ENCODE measurements around the gene TRAF3. TPM values are rescaled to one million over a fixed set of nuclear protein-coding genes. Genes with fewer than 3 reads are reported as not detected.

Gene TRAF3
- total RNA-seq, 1 experiment from 2014 or later, result 11.2 TPM

DNA sequence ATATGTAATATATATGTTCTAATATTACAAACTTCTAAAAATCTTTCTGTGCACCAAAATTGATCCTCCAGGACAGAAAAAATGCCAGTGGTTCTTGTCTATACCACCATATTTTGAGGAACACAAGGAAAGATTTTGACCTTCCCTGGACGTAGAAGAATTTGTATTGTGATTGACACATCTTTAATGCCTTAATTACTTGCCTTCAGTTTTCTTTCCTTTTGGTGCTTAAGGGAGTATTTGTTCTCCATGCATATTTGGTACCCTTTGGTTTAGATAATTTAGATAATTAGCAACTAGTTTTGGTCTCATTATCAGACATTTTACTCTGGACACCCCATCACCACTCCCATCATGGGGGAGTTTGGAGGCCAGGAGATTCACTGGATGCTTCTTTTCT lies 27.6 kb downstream of the TRAF3 start:
- no peaks in the 10 kb centered on the region for H3K27me3 Mint-ChIP-seq (ENCODE audit: low read depth)
- ChIA-PET POLR2A (no interaction called here), CTCF (interaction anchor here (1.5 kb wide), 1 partner anchor 12 kb away, joined by 3 read pairs; no protein-coding TSS in a partner anchor)
- H3K36me3 Mint-ChIP-seq, result no peaks in the 10 kb centered on the region
- H3K4me3 Mint-ChIP-seq, result no peak overlapping the region
- DNase-seq (ENCODE audit: low spot score), result no peak
- H3K27ac Mint-ChIP-seq, result 0 out of 2 replicates have a peak overlapping the region, but pooled peaks have one; percentile 34
- H3K4me1 Mint-ChIP-seq, result peaks cover 23% of the 10 kb centered on the region
- no peaks in the 10 kb centered on the region for H3K9me3 Mint-ChIP-seq
- no peak for ATAC-seq
- TF ChIP-seq, protein P1, sequence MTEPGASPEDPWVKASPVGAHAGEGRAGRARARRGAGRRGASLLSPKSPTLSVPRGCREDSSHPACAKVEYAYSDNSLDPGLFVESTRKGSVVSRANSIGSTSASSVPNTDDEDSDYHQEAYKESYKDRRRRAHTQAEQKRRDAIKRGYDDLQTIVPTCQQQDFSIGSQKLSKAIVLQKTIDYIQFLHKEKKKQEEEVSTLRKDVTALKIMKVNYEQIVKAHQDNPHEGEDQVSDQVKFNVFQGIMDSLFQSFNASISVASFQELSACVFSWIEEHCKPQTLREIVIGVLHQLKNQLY (CRISPR knock-in tag; IDR thresholded peaks at IDR 0.05), result no peak
- TF ChIP-seq, protein P2, sequence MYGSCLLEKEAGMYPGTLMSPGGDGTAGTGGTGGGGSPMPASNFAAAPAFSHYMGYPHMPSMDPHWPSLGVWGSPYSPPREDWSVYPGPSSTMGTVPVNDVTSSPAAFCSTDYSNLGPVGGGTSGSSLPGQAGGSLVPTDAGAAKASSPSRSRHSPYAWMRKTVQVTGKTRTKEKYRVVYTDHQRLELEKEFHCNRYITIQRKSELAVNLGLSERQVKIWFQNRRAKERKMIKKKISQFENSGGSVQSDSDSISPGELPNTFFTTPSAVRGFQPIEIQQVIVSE (CRISPR knock-in tag; IDR thresholded peaks at IDR 0.05; ENCODE audit: borderline replicate concordance), result no peak
- TF ChIP-seq, protein P3, sequence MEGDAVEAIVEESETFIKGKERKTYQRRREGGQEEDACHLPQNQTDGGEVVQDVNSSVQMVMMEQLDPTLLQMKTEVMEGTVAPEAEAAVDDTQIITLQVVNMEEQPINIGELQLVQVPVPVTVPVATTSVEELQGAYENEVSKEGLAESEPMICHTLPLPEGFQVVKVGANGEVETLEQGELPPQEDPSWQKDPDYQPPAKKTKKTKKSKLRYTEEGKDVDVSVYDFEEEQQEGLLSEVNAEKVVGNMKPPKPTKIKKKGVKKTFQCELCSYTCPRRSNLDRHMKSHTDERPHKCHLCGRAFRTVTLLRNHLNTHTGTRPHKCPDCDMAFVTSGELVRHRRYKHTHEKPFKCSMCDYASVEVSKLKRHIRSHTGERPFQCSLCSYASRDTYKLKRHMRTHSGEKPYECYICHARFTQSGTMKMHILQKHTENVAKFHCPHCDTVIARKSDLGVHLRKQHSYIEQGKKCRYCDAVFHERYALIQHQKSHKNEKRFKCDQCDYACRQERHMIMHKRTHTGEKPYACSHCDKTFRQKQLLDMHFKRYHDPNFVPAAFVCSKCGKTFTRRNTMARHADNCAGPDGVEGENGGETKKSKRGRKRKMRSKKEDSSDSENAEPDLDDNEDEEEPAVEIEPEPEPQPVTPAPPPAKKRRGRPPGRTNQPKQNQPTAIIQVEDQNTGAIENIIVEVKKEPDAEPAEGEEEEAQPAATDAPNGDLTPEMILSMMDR (IDR thresholded peaks at IDR 0.05), result no peak
- no peak for TF ChIP-seq GTF2I (CRISPR knock-in tag; conservative IDR thresholded peaks at IDR 0.05)
- TF ChIP-seq NFATC4 (CRISPR knock-in tag; IDR thresholded peaks at IDR 0.05), result no peak
- no peak for TF ChIP-seq GABPB1 (CRISPR knock-in tag; IDR thresholded peaks at IDR 0.05)

DNA sequence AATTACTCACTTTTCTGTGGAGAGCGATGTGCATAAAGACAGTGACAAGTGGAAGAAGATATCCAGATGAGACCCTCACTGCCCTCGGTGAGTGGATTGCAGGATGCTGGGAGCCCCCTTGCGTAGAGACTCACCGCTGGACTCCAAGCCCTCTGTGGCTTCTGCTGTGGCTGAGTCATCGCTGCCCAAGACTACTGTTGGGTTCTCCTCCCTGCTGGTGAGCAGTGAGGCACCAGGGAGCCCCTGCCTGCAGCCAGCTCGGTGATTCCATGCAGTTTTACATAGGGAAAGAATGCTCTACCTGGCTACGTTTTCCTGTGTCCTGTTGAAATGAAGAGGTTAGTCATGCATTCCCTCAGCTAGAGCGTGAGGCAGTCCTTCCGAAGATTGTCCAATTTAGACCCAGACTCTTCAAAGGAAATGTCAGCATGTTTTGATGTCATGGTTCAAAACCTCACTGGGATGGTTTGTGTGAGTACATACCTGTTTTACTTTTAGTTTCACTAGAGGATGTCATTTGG lies 28.2 kb downstream of the TRAF3 start:
- CTCF ChIA-PET, result interaction anchor here (1.5 kb wide), 1 partner anchor 11 kb away, joined by 3 read pairs; no protein-coding TSS in a partner anchor
- Mint-ChIP-seq H3K4me1 (peaks cover 28% of the 10 kb centered on the region), H3K36me3 (no peaks in the 10 kb centered on the region), H3K9me3 (no peaks in the 10 kb centered on the region), H3K4me3 (no peak overlapping the region), H3K27me3 (ENCODE audit: low read depth) (no peaks in the 10 kb centered on the region), H3K27ac (peak overlapping the region; percentile 34; the same call in 1 of the 2 replicates)
- POLR2A ChIA-PET, result no interaction called here
- DNase-seq (ENCODE audit: low spot score), result no peak
- peak; percentile 65 for ATAC-seq
- TF ChIP-seq, protein P4, sequence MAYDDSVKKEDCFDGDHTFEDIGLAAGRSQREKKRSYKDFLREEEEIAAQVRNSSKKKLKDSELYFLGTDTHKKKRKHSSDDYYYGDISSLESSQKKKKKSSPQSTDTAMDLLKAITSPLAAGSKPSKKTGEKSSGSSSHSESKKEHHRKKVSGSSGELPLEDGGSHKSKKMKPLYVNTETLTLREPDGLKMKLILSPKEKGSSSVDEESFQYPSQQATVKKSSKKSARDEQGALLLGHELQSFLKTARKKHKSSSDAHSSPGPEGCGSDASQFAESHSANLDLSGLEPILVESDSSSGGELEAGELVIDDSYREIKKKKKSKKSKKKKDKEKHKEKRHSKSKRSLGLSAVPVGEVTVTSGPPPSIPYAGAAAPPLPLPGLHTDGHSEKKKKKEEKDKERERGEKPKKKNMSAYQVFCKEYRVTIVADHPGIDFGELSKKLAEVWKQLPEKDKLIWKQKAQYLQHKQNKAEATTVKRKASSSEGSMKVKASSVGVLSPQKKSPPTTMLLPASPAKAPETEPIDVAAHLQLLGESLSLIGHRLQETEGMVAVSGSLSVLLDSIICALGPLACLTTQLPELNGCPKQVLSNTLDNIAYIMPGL (CRISPR knock-in tag; IDR thresholded peaks at IDR 0.05), result no peak
- TF ChIP-seq, protein P5, sequence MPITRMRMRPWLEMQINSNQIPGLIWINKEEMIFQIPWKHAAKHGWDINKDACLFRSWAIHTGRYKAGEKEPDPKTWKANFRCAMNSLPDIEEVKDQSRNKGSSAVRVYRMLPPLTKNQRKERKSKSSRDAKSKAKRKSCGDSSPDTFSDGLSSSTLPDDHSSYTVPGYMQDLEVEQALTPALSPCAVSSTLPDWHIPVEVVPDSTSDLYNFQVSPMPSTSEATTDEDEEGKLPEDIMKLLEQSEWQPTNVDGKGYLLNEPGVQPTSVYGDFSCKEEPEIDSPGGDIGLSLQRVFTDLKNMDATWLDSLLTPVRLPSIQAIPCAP (CRISPR knock-in tag; IDR thresholded peaks at IDR 0.05), result no peak
- TF ChIP-seq OVOL2 (CRISPR knock-in tag; IDR thresholded peaks at IDR 0.05; ENCODE audit: borderline replicate concordance) (no peak), KAT7 (CRISPR knock-in tag; IDR thresholded peaks at IDR 0.05; ENCODE audit: borderline replicate concordance) (no peak), ZBTB21 (CRISPR knock-in tag; IDR thresholded peaks at IDR 0.05; ENCODE audit: borderline replicate concordance) (no peak), GTF2I (CRISPR knock-in tag; conservative IDR thresholded peaks at IDR 0.05) (no peak), ZNF317 (CRISPR knock-in tag; IDR thresholded peaks at IDR 0.05; ENCODE audit: borderline replicate concordance, low read depth) (no peak), TCF7 (CRISPR knock-in tag; IDR thresholded peaks at IDR 0.05; ENCODE audit: low read depth) (no peak)
- TF ChIP-seq, protein P6, sequence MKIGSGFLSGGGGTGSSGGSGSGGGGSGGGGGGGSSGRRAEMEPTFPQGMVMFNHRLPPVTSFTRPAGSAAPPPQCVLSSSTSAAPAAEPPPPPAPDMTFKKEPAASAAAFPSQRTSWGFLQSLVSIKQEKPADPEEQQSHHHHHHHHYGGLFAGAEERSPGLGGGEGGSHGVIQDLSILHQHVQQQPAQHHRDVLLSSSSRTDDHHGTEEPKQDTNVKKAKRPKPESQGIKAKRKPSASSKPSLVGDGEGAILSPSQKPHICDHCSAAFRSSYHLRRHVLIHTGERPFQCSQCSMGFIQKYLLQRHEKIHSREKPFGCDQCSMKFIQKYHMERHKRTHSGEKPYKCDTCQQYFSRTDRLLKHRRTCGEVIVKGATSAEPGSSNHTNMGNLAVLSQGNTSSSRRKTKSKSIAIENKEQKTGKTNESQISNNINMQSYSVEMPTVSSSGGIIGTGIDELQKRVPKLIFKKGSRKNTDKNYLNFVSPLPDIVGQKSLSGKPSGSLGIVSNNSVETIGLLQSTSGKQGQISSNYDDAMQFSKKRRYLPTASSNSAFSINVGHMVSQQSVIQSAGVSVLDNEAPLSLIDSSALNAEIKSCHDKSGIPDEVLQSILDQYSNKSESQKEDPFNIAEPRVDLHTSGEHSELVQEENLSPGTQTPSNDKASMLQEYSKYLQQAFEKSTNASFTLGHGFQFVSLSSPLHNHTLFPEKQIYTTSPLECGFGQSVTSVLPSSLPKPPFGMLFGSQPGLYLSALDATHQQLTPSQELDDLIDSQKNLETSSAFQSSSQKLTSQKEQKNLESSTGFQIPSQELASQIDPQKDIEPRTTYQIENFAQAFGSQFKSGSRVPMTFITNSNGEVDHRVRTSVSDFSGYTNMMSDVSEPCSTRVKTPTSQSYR (CRISPR knock-in tag; IDR thresholded peaks at IDR 0.05), result no peak
- TF ChIP-seq, protein P7, sequence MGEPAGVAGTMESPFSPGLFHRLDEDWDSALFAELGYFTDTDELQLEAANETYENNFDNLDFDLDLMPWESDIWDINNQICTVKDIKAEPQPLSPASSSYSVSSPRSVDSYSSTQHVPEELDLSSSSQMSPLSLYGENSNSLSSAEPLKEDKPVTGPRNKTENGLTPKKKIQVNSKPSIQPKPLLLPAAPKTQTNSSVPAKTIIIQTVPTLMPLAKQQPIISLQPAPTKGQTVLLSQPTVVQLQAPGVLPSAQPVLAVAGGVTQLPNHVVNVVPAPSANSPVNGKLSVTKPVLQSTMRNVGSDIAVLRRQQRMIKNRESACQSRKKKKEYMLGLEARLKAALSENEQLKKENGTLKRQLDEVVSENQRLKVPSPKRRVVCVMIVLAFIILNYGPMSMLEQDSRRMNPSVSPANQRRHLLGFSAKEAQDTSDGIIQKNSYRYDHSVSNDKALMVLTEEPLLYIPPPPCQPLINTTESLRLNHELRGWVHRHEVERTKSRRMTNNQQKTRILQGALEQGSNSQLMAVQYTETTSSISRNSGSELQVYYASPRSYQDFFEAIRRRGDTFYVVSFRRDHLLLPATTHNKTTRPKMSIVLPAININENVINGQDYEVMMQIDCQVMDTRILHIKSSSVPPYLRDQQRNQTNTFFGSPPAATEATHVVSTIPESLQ (CRISPR knock-in tag; IDR thresholded peaks at IDR 0.05), result no peak
- TF ChIP-seq, protein P8, sequence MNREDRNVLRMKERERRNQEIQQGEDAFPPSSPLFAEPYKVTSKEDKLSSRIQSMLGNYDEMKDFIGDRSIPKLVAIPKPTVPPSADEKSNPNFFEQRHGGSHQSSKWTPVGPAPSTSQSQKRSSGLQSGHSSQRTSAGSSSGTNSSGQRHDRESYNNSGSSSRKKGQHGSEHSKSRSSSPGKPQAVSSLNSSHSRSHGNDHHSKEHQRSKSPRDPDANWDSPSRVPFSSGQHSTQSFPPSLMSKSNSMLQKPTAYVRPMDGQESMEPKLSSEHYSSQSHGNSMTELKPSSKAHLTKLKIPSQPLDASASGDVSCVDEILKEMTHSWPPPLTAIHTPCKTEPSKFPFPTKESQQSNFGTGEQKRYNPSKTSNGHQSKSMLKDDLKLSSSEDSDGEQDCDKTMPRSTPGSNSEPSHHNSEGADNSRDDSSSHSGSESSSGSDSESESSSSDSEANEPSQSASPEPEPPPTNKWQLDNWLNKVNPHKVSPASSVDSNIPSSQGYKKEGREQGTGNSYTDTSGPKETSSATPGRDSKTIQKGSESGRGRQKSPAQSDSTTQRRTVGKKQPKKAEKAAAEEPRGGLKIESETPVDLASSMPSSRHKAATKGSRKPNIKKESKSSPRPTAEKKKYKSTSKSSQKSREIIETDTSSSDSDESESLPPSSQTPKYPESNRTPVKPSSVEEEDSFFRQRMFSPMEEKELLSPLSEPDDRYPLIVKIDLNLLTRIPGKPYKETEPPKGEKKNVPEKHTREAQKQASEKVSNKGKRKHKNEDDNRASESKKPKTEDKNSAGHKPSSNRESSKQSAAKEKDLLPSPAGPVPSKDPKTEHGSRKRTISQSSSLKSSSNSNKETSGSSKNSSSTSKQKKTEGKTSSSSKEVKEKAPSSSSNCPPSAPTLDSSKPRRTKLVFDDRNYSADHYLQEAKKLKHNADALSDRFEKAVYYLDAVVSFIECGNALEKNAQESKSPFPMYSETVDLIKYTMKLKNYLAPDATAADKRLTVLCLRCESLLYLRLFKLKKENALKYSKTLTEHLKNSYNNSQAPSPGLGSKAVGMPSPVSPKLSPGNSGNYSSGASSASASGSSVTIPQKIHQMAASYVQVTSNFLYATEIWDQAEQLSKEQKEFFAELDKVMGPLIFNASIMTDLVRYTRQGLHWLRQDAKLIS (CRISPR knock-in tag; IDR thresholded peaks at IDR 0.05; ENCODE audit: borderline replicate concordance), result no peak
- TF ChIP-seq, protein P9, sequence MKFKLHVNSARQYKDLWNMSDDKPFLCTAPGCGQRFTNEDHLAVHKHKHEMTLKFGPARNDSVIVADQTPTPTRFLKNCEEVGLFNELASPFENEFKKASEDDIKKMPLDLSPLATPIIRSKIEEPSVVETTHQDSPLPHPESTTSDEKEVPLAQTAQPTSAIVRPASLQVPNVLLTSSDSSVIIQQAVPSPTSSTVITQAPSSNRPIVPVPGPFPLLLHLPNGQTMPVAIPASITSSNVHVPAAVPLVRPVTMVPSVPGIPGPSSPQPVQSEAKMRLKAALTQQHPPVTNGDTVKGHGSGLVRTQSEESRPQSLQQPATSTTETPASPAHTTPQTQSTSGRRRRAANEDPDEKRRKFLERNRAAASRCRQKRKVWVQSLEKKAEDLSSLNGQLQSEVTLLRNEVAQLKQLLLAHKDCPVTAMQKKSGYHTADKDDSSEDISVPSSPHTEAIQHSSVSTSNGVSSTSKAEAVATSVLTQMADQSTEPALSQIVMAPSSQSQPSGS (CRISPR knock-in tag; IDR thresholded peaks at IDR 0.05; ENCODE audit: borderline replicate concordance, low read depth), result no peak

Measured in WTC11 (cell line).